GM18868 (cell line): ENCODE results near the gene RIMS3.

Experiments
- ATAC-seq: cut with Tn5 transposase; IDR thresholded peaks from one replicate; pipeline ENCODE4 v1.9.1; 2021; ENCODE audit warnings: mild to moderate bottlenecking, moderate library complexity; ENCODE audit not compliant: unreplicated experiment

RIMS3 gene

GRCh38 chr1:40691538-40692428, 26.3 kb upstream of the RIMS3 start, which contains the start of gene NFYC:
Gene NFYC (plus strand): TSS chr1:40691704. CDS start chr1:40738844, 47,140 bp downstream.
- ATAC-seq, result peak; percentile 75

GRCh38 chr1:40690771-40691537, 25.5 kb upstream of the RIMS3 start:
- ATAC-seq, result no peak

- no peak for ATAC-seq
Measured at GRCh38 chr1:40689737-40690136, 24.3 kb upstream of the RIMS3 start.

GRCh38 chr1:40687661-40688060, 22.2 kb upstream of the RIMS3 start:
- ATAC-seq, result no peak

- ATAC-seq, result no peak
Measured at GRCh38 chr1:40687059-40687458, 21.6 kb upstream of the RIMS3 start.

GRCh38 chr1:40684669-40685068, 19.2 kb upstream of the RIMS3 start:
- no peak for ATAC-seq

- no peak for ATAC-seq
Measured at GRCh38 chr1:40679165-40679953, 13.9 kb upstream of the RIMS3 start.

- no peak for ATAC-seq
Measured at GRCh38 chr1:40676501-40676900, 11.0 kb upstream of the RIMS3 start.

GRCh38 chr1:40673452-40673851, 8.0 kb upstream of the RIMS3 start:
- no peak for ATAC-seq

- peak; percentile 62 for ATAC-seq
Measured at GRCh38 chr1:40668769-40669525, 3.5 kb upstream of the RIMS3 start.

GRCh38 chr1:40664791-40665190, 691 bp downstream of the RIMS3 start:
- no peak for ATAC-seq

- no peak for ATAC-seq
Measured at GRCh38 chr1:40664167-40664537, 1.3 kb downstream of the RIMS3 start.

GRCh38 chr1:40663324-40664166, 1.9 kb downstream of the RIMS3 start:
- ATAC-seq, result no peak

GRCh38 chr1:40662864-40663263, 2.6 kb downstream of the RIMS3 start:
- no peak for ATAC-seq

GRCh38 chr1:40662151-40662550, 3.3 kb downstream of the RIMS3 start:
- ATAC-seq, result no peak

GRCh38 chr1:40661678-40662077, 3.8 kb downstream of the RIMS3 start:
- no peak for ATAC-seq

GRCh38 chr1:40659649-40659947, 5.9 kb downstream of the RIMS3 start:
- no peak for ATAC-seq

- ATAC-seq, result no peak
Measured at GRCh38 chr1:40658751-40659648, 6.5 kb downstream of the RIMS3 start.

GRCh38 chr1:40657046-40657445, 8.4 kb downstream of the RIMS3 start:
- no peak for ATAC-seq
